Muscle of back (tissue), 13 donors: ENCODE data around the gene TEAD3. TPM values are rescaled to one million over a fixed set of nuclear protein-coding genes. Genes with fewer than 3 reads are reported as not detected.
A peak's percentile ranks its signal among the peaks of the same experiment; 100 is the strongest.
"Not testable (repeated sequence)": the region's sequence is repeated elsewhere in the genome, so short reads cannot be mapped to it uniquely, and the experiment has no call there.

Source experiments
- DNase-seq, 3 donors: peaks; one replicate each; pipeline versions ENCODE4 v3.0.0 to v3.0.0-alpha.2; 2013
- long read RNA-seq, 9 donors: transcript quantifications; one replicate each; lab custom pipeline, GENCODE V29; 2026
- polyA plus RNA-seq, 10 donors: library from polyadenylated mRNA; unstranded; fragments of 120-200 nt; gene quantifications; one replicate each; pipeline ENCODE4 v1.2.1, GENCODE V29; 2013; ENCODE audit not compliant: insufficient read length in 10 of 10

TEAD3 gene
- 10 to 100 TPM; 48.3 to 70.3 (median 53.8) TPM for polyA plus RNA-seq
- long read RNA-seq, donor 1, partial matches to known transcripts = 0 of 6 reads
- long read RNA-seq, donor 1, other reads (novel, unspliced or antisense) = 6 of 6 reads
- long read RNA-seq, donor 2 = 0 reads
- long read RNA-seq, donor 3 = 0 reads
- long read RNA-seq, donor 4 = 0 reads
- long read RNA-seq, donor 5 = 0 reads
- long read RNA-seq, donor 6 = 0 reads
- long read RNA-seq, donor 7, partial matches to known transcripts = 5 of 5 reads
- long read RNA-seq, donor 7, other reads (novel, unspliced or antisense) = 0 of 5 reads
- long read RNA-seq, donor 8 = 0 reads
- long read RNA-seq, donor 9 = 0 reads

GRCh38 chr6:35496841-35497570 is at the start of gene TEAD3:
TSS of gene TEAD3 (minus strand) at chr6:35497079.
- DNase-seq = peak; percentile 60 to 82 (median 71)

DNA sequence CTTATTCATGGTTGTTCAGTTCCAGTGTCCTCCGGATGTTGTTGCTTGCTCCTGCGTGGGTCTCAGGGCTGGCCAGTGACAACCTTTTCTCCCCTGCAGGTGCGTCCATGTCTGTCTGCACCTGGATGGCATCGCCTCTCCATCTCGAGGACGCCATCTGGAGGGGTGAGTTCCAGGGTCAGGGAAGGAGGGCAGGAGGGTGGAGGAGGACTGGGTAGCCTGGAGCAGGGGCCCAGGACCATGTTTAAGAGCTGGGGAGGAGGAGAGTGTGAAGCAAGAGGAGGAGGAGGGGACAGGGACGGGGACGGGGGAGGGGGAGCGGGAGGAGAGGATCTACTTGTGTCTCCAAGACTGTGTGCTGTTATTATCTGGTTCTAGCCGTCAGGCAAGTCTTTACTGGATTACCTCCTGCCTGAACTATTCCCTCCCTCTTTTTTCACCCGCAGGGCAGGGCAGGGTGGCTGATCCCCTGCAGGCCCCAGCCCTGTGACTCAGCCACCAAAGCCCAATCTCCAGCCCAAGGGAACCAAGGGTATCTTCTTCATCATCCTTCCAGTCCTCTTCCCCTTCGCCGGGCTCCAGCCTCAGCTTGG is 48.0 kb upstream of the TEAD3 start:
- DNase-seq = no peak

DNA sequence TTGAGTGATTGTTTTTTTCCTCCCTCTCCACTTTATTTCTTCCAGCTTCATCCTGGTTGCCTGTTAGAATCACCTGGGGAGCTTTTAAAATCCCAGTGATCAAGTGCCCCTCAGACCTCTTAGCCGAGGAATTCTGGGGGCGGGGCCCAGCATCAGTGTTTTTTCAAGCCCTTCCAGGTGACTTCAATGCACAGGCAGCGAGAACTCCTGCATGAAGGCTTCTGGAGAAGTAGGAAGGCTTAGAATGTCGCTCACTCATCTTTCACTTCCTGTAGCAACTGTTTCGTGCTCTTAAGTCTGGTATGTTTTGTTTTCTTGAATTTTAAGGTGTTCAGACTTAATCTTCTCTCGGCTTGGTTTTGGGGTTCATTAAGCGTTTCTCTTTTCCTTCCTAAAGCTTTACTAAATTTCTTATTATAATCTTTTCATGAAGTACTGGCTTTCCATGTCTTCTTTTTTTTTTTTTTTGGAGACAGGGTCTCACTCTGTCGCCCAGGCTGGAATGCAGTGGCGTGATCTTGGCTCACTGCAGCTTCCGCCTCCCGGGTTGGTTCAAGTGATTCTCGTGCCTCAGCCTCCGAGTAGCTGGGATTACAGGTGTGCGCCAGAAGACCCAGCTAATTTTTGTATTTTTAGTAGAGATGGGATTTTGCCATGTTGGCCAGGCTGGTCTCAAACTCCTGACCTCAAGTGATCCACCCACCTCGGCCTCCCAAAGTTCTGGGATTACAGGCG is 46.7 kb upstream of the TEAD3 start:
- DNase-seq = no peak

- DNase-seq = peak in 2 of 3 donors; percentile 17 to 34
Measured at GRCh38 chr6:35541836-35542235, 45.0 kb upstream of the TEAD3 start.

- DNase-seq = no peak
Measured at GRCh38 chr6:35539223-35539622, 42.3 kb upstream of the TEAD3 start.

- not testable (repeated sequence) for DNase-seq
Measured at GRCh38 chr6:35535847-35536246, 39.0 kb upstream of the TEAD3 start.

- peak; percentile 19 to 77 (median 52) for DNase-seq
Measured at GRCh38 chr6:35534407-35535170, 37.7 kb upstream of the TEAD3 start.

GRCh38 chr6:35533981-35534380 is 37.1 kb upstream of the TEAD3 start:
- DNase-seq = no peak

DNA sequence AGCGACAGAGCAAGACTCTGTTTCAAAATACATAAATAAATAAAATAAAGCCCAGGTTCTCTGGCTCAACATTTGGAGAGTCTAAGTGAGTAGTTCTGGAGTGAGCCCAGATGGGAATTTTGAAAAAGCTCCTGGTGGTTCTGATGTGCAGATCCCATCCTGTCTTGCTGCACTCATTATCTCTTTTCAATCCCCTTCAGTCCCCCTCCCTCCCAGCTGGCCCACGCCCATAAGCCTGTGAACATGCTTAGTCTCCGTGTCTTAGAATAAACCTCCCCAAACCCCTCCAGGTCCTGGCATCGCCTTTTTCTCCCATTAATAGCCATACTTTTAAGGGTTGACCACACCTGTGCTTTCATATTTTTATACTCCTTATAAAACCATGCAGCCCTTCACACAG is 35.2 kb upstream of the TEAD3 start:
- DNase-seq = no peak

DNA sequence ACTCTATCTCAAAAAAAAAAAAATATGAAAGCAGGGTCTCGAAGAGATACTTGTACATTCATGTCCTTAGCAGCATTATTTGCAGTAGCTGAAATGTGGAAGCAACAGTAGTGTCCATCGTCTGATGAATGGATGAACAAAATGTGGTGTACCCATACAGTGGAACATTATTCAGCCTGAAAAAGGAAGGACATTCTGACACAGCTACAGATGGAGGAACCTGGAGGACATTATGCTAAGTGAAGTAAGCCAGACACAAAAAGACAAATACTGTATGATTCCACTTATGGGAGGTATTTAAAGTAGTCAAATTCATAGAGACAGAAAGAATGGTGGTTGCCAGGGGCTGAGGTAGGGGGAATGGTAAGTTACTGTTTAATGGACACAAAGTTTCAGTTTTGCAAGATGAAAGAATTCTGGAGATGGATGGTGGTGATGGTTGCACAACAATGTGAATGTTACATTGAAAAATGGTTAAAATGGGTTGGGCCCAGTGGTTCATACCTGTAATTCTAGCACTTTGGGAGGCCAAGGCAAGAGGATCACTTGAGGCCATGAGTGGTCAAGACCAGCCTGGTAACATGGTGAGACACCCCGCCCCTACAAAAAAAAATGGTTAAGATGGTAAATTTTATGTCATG is 27.6 kb upstream of the TEAD3 start:
- DNase-seq = no peak

DNA sequence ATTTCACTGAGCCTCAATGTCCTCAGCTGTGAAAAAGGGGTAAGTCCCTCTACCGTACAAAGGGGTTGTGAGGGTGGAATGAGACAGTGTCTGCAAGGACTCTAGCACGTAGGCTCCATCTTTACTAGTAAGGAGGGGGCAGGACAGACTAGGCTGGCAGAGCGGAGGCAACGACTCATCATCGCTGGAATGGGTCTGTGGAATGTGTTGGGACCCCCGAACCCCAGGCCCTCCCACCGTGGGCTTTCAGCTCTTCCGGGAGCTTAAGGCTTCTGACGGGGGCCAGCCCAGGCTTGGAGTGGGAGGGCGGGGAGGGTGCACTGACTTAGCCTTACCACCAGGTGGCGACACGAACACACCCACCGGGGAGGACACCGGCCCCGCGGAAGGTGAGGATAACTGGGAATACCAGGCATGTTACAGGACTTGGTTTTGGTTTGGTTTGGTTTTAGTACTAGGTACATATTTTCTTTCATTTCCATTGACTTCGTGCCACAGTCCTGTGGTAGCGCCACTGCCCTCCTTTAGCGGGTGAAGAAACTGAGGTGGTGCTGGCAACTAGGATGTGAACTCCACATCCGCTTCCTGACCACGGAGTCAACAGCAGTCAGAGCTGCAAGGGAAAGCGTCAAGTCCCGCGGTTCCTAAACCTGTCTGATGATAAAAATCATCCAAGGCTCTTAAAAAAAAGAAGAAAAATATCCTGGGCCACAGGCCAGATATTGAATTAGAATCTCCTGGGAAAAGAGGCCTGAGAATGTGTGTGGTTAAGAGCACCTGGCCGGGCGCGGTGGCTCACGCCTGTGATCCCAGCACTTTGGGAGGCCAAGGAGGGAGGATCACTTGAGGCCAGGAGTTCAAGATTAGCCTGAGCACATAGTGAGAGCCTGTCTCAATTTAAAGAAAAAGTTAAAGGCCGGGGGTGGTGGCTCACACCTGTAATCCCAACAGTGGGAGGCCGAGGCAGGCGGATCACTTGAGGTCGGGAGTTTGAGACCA is 26.1 kb upstream of the TEAD3 start:
- DNase-seq = peak; percentile 38 to 88 (median 75)

DNA sequence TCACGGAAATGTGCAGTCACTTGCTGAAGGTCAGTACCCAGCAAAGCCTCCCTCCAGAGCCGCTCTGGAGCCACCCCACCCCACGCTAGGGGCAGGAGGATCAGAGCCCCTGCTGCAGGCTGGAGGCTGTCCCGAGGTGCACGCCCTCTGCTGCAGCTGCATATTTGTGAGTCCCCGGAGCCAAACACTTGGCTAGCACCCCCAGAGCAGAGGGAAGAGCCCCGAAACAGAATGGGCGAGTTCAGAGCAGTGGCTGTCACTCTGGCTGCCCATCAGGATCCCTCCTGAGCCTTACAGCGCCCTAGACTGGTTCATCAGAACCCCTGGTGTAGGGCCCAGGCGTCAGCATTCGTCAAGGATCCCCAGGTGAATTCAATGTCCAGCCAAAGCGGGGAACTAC is 25.3 kb upstream of the TEAD3 start:
- peak in 1 of 3 donors; percentile 62 for DNase-seq

GRCh38 chr6:35521235-35521634 is 24.4 kb upstream of the TEAD3 start:
- DNase-seq = no peak

DNA sequence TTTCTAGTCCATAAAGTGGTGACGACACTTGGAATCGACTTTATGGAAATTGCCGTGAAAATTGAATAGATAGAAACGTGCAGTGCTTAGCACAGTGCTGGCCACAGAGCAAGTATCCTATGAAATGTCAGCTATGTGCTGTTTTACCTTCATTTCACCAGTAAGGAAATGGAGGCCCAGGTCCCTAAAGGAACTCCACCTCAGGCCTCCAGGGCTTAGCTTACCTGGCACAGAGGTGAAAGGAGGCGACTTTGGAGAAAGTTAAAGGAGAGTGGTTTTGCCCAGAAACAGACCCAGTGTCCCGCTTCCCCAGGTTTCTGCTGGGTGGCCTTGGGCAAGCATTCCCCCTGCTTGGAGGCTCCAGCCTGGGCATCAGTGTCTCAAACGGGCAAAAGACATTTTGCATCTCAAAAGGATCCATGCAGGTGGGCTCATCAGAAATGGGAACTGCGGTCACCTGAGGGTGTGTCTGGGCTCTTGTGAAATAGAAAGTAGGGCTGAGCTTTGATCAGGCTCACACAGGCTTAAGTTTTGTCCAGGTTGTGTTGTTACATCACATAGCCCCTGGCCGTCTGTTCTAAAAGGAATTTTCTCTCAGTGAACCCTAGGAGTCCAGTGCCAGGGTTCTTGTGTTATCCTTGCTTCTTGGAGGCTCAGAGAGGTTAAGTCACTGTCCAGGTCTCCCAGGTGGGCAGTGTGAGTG is 22.6 kb upstream of the TEAD3 start:
- DNase-seq = no peak

DNA sequence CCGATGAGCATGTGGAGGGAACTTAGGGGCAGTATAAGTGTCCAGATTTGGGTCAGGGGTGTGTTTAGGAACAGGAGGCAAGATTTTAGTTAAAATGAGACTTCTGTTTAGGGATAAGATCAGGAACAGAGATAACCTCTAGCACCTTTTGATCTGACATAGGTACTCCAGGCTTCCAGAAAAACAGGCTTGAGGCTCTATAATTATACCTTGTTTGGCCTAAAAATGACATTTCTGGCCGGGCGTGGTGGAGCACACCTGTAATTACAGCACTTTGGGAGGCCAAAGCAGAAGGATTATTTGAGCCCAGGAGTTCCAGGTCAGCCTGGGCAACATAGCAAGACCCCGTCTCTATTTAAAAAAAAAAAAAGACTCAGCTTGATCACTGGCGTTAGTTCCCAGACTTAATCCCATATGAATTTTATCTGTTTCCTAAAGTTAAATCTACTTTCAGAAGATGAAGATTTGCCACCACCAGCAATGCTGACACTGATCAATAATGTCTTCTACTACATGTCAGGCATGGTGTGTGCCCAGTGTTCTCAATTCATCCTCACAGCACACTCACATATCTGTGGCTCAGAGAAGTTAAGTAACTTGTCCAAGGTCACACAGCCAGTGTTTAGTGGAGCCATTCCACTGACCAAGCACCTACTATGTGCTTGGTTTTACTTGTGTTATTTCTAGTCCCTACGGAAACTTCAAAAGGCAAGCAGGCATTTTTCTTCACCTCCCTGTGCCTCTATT is 21.9 kb upstream of the TEAD3 start:
- DNase-seq = no peak

DNA sequence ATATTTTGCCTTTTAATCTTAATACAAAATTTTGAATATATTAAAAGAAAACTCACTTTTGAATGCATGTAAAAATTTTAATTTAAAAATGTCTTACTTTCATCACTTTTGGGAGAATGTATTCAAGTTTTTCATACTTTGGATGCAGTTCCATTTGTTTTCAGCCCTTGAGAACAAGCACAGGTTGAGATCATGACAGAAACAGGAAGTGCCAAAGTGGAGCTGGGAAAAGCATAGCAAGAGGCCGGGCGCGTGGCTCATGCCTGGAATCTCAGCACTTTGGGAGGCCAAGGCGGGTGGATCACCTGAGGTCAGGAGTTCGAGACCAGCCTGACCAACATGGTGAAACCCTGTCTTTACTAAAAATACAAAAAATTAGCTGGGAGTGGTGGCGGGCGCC is 21.1 kb upstream of the TEAD3 start:
- DNase-seq = not testable (repeated sequence)

GRCh38 chr6:35516712-35517111 is 19.8 kb upstream of the TEAD3 start:
- DNase-seq = no peak

DNA sequence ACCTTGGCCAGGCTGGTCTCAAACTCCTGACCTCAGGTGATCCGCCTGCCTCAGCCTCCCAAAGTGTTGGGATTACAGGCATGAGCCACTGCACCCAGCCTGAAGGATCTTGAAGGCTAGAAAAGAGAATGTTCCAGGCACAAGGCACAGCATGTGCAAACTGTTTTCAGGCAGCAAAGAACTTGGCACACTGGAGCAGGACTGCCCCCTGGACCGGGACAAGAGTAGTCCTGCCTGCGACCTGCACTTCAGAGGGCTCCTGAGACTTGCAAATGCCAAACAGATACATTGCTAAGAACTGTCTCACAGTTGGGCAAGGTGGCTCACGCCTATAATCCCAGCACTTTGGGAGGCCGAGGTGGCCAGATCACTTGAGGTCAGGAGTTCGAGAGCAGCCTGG is 19.1 kb upstream of the TEAD3 start:
- not testable (repeated sequence) for DNase-seq
